K562 (cell line): ENCODE data around the gene SMS. TPM values are rescaled to one million over a fixed set of nuclear protein-coding genes. Genes with fewer than 3 reads are reported as not detected.

Experiments
- polyA plus RNA-seq, 8 experiments: library from polyadenylated mRNA; depleted of rRNA in 4 of 8; stranded (reverse) in 5 of 8; unstranded in 3 of 8; fragments of >200 nt; fragmentation: Nextera tagmentation in 2 of 8; fragmentation: Illumina TruSeq in 1 of 8; extraction: Ambion mirVana in 2 of 8; extraction: Trizol in 1 of 8; gene quantifications; 2 replicates each; pipeline versions ENCODE4 v1.2.1 to v1.2.3, GENCODE V29; 2011 to 2014; ENCODE audit warnings: inconsistent platforms in 1 of 8, missing spikeins in 1 of 8
- total RNA-seq, 7 experiments: library from RNA; depleted of rRNA in 6 of 7; stranded (reverse); fragments of >200 nt in 6 of 7; fragmentation: Illumina TruSeq in 2 of 7; extraction: Trizol in 2 of 7; gene quantifications; 2 replicates each; pipeline versions ENCODE4 v1.2.1 to v1.2.3, GENCODE V29; 2011 to 2021; ENCODE audit warnings: low replicate concordance in 1 of 7
- TF ChIP-seq, protein P1 (sequence below), 2 experiments: fragments of 450-650 bp; formaldehyde crosslinking in 1 of 2; IDR thresholded peaks; 2 replicates each; pipeline versions ENCODE4 v1.4.0 to v1.6.1; 2014 to 2020; ENCODE audit warnings: mild to moderate bottlenecking in 2 of 2, borderline replicate concordance in 1 of 2, low read depth in 1 of 2
- TF ChIP-seq, protein P2 (sequence below), 2 experiments: fragments of 150-350 bp in 1 of 2; IDR thresholded peaks; 2 replicates each; pipeline ENCODE4 v1.6.1; 2012 to 2016; ENCODE audit warnings: low read depth in 2 of 2, low read length in 2 of 2, mild to moderate bottlenecking in 1 of 2, moderate library complexity in 1 of 2

The SMS gene
- total and polyA plus RNA-seq, 9 of the 15 experiments (the other 6 are each of a cell fraction or from before 2014, with no cell fraction given): 71.1 to 193 (median 152) TPM

DNA sequence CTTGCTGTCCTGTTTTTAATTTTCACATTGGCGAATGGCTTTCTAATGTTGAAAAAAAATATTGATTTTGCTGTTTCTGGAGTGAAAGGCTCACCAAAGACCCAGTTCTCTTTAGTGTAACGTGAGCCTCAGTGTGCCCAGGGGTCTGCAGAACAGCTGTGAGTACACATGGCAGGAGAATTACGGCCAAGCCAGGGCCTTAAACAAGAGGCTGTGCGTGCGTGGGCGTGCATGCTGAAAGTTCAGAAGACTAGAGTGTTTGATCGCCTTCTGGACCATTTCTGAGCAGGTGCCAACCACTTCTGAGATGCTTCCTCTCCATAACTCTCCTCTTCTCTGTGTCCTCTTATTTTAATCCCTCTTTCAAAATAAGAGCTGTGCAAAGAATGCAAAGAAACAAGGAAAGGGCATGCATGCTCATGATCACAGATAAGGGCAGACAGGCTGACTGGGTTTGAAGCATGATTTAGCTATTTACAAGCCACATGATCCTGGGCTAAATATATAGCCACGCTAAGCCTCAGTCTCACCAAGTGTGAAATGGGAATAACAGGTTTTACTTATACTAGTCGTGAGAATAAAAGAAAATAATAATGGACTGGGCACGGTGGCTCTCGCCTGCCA is 101.5 kb downstream of the SMS start (continued):
- TF ChIP-seq, protein P1, sequence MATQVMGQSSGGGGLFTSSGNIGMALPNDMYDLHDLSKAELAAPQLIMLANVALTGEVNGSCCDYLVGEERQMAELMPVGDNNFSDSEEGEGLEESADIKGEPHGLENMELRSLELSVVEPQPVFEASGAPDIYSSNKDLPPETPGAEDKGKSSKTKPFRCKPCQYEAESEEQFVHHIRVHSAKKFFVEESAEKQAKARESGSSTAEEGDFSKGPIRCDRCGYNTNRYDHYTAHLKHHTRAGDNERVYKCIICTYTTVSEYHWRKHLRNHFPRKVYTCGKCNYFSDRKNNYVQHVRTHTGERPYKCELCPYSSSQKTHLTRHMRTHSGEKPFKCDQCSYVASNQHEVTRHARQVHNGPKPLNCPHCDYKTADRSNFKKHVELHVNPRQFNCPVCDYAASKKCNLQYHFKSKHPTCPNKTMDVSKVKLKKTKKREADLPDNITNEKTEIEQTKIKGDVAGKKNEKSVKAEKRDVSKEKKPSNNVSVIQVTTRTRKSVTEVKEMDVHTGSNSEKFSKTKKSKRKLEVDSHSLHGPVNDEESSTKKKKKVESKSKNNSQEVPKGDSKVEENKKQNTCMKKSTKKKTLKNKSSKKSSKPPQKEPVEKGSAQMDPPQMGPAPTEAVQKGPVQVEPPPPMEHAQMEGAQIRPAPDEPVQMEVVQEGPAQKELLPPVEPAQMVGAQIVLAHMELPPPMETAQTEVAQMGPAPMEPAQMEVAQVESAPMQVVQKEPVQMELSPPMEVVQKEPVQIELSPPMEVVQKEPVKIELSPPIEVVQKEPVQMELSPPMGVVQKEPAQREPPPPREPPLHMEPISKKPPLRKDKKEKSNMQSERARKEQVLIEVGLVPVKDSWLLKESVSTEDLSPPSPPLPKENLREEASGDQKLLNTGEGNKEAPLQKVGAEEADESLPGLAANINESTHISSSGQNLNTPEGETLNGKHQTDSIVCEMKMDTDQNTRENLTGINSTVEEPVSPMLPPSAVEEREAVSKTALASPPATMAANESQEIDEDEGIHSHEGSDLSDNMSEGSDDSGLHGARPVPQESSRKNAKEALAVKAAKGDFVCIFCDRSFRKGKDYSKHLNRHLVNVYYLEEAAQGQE (IDR thresholded peaks at IDR 0.05; ENCODE audit: borderline replicate concordance): no peak
- TF ChIP-seq, protein P1 (CRISPR knock-in tag; IDR thresholded peaks at IDR 0.05; ENCODE audit: low read depth): no peak
- TF ChIP-seq, protein P2, sequence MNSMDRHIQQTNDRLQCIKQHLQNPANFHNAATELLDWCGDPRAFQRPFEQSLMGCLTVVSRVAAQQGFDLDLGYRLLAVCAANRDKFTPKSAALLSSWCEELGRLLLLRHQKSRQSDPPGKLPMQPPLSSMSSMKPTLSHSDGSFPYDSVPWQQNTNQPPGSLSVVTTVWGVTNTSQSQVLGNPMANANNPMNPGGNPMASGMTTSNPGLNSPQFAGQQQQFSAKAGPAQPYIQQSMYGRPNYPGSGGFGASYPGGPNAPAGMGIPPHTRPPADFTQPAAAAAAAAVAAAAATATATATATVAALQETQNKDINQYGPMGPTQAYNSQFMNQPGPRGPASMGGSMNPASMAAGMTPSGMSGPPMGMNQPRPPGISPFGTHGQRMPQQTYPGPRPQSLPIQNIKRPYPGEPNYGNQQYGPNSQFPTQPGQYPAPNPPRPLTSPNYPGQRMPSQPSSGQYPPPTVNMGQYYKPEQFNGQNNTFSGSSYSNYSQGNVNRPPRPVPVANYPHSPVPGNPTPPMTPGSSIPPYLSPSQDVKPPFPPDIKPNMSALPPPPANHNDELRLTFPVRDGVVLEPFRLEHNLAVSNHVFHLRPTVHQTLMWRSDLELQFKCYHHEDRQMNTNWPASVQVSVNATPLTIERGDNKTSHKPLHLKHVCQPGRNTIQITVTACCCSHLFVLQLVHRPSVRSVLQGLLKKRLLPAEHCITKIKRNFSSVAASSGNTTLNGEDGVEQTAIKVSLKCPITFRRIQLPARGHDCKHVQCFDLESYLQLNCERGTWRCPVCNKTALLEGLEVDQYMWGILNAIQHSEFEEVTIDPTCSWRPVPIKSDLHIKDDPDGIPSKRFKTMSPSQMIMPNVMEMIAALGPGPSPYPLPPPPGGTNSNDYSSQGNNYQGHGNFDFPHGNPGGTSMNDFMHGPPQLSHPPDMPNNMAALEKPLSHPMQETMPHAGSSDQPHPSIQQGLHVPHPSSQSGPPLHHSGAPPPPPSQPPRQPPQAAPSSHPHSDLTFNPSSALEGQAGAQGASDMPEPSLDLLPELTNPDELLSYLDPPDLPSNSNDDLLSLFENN (IDR thresholded peaks at IDR 0.05; ENCODE audit: low read depth in 2 of 2, low read length in 2 of 2): no peak
- TF ChIP-seq, all 486 proteins: peak for 4
